Stimulated activated CD8-positive, alpha-beta memory T cell treated with anti-CD3 and anti-CD28 coated beads, Interleukin-7, amount 100 ng/mL, for 1 hour (primary cell): ENCODE measurements around the gene CDCA5.

Experiments
- DNase-seq, 2 donors: peaks; one replicate each; pipeline ENCODE4 v3.0.0-alpha.2; 2020; ENCODE audit warnings: low read depth in 2 of 2

Gene CDCA5, protein sequence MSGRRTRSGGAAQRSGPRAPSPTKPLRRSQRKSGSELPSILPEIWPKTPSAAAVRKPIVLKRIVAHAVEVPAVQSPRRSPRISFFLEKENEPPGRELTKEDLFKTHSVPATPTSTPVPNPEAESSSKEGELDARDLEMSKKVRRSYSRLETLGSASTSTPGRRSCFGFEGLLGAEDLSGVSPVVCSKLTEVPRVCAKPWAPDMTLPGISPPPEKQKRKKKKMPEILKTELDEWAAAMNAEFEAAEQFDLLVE

DNA sequence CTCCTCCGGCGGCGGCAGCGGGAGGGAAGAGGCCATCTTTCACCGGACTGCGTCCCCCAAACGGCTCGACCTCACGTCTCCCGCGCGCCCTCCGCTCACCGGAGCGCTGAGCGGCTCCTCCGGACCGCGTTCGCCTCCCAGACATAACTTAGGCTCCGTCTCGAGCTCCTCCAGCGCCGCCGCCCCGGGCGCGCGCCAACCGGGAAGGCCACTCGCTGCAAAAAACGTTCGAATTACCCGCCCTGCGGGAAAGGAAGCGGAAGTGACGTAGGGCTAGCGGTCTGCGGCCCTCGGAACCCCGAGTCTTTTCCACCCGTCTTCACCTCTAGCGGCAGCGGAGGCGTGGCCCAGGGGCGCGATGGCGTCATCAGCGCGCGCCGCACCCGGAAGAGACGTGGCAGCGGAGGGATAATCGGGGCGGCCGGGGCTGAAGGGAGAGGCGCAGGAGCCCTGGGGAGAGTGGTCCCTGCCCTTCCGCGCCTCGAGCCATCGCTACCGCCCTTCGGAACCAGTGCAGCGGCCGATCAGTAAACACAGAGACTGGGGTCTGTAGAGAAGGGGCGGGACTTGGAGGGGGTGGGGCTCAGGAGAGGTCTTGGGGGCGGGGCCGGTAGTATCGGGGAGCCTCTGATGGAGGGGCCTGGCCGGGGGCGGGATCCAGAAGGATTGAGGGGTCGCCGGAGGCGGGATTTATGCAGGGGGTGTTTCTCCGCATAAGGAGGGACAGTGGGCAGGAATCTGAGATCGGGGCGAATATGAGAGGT, at the start of gene CDCA5, which contains the start of gene ZFPL1:
CDCA5 (minus strand) TSS at position 207 of the 764 bp plus-strand sequence; CDS start at position 145, 62 bp downstream.
ZFPL1 (plus strand) TSS at position 389 of the 764 bp plus-strand sequence. CDS start 477 bp downstream, outside the sequence.
- DNase-seq = peak; percentile 94

DNA sequence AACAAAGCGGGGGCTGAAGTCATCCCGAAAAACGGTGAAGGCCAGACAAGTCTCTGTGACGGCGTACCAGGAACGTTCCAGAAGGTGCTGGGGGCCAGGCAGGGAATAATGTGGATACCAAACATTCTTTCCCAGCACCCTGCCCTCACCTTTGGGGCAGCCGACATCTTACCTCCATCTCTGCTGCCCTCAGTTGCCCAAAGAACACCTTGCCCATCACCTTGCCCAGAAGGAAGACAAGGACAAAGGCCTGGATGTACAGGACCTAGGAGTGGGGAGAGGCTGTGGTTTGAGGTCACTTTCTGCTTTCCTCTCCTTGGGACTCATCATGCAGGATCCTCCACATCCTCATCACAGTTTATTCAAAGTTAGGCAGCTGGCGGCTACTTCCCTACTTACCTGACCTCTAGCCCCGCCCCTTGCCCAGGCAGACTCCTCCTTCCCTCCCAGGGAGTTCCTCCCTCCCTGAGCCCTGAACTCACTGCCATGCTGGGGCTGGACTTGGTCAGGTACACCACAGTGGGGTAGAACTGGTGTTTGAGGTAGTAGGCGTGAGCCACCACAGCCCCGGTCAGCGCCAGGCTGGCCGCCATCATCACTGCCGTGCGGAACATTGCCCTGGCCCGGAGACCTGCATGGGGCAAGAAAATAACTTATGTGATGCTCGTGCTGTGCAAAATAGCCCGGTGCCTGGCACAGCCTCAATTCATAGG, 49.3 kb upstream of the CDCA5 start:
- no peak for DNase-seq

DNA sequence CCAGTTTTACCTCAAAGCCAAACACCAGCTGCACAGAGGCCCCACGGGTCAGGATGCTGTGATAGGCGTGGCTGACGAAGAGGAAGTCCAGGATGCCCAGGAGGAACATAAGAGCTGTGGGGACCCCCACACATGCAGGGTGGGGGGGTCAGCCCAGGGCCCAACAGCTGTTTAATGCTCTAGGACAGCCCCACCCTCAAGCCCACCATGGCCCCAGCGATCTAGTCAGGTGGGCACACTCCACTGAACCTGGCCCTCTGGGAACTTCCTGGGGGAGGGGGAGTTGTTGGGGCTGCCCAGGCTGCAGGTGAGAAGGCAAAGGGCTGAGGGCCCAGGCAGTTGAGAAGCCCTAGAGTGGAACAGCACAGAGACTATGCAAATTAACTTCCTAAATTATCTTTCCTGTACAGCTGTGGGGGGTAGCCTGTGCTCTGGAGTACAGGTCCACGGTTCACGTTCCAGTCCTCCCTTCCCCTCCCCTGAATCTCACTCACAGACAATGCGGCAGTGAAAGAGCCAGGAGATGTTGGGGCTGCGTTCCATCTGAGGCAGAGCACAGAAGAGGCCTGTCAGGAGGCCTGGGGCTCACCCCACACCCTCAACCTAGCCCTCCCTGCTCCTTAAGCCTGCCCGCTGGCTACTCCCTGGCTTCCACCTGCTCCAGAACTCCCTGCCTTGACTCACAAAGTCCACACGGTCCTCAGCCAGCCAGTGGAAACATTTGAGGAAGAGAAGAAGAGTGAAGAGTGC, 48.6 kb upstream of the CDCA5 start:
- no peak for DNase-seq

DNA sequence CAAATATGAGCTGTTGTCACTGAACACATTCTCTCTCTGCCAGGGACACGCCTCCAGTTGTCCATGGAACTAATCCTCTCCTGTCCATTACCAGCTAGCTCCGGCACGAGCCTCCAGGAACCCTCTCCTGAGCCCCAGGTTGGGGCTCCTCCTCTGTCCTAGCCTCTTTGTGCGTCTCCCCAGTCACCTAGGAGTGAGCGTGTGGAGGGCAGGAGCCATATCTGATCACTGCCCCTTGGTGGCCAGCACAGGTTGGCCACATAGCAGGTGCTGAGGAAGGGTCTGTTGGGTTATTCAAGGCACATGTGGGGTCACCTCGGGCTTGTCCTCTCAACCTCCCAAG, 48.0 kb upstream of the CDCA5 start:
- no peak for DNase-seq

DNA sequence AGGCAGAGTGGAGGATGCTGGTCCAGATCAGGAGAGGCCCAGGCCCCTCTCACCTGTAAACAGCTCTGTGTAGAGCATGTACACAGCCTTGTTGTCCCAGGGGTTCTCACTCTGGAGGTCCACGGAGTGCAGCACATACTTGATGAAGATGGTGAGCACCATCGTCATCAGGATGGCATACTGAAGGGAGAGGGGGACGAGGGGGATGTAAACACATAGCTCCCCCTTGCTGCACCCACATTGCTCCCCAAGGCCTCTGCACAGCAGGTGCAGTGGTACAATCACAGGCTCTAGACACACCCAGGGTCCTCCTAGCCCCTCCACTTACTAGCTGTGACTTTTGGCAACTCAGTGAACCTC, 47.6 kb upstream of the CDCA5 start:
- no peak for DNase-seq

DNA sequence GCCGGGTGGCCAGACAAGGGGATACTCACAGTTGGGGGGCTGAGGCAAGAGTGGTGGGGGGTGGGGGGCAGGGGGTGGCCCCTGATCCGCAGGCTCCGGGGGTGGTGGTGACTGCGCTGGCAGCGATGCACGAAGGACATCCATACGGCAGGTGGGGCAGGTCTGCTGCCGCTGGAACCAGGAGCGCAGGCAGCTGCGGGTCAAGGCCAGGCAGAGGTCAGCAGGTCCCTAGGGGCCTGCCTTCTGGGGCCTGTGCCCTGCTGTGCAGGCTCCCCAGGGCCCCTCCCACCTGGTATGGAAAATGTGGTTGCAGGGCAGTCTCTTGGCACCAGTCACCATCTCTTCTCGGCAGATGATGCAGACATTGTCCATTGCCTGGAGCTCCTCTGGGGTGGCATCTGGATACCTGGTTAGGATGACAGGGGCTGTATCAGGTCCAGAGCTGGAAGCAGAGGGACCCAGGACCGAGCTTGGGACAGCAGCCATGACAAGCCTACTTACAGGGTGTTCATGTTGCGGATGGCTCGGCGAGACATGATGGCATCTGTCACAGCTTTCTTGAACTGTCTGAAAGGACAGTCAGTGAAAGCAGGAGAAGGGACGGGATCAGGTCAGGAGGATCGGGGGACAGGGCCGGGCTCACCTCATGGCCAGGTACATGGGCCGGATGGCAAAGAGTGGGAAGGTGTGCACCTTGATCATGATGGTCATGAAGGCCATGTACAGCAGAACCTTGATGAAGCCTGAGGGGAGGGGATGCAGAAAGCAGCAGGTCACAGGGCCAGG, 47.0 kb upstream of the CDCA5 start:
- no peak for DNase-seq

DNA sequence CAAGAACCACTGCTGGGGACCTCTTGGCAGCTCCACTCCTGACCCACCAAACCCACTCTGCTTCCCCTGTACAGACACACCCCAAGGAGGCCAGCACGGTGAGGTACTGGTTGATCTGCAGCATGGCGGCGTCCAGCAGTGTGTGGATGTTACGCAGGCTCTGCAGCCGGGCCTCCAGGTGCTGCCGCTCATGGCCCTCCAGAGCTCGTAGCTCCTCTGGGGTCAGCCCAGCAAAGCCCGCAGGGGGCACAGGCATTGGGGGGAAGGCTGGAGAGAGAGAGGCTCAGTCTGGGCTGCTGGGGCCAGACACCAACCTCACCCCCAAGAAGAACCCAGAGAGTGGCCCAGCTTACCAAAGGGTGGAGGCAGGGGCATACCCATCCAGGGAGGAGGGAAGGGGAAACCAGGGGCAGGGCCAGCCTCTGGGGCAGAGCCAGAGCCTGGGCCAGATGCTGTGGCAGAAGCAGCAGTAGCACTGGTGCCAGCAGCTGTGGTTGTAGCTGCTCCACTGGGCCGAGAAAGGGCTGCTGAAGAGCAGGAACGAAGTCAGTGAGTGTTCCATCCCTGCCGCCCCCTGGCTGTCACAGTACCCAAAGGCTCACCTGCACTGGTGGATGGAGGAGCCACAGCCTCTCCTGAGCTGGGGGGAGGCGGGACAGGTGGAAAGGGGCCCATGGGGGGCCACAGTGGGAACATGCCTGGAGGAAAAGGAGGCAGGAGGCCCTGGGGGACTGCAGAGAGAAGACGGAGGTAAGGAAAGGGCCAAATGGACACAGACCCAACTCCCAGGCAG, 46.0 kb upstream of the CDCA5 start:
- DNase-seq = no peak

DNA sequence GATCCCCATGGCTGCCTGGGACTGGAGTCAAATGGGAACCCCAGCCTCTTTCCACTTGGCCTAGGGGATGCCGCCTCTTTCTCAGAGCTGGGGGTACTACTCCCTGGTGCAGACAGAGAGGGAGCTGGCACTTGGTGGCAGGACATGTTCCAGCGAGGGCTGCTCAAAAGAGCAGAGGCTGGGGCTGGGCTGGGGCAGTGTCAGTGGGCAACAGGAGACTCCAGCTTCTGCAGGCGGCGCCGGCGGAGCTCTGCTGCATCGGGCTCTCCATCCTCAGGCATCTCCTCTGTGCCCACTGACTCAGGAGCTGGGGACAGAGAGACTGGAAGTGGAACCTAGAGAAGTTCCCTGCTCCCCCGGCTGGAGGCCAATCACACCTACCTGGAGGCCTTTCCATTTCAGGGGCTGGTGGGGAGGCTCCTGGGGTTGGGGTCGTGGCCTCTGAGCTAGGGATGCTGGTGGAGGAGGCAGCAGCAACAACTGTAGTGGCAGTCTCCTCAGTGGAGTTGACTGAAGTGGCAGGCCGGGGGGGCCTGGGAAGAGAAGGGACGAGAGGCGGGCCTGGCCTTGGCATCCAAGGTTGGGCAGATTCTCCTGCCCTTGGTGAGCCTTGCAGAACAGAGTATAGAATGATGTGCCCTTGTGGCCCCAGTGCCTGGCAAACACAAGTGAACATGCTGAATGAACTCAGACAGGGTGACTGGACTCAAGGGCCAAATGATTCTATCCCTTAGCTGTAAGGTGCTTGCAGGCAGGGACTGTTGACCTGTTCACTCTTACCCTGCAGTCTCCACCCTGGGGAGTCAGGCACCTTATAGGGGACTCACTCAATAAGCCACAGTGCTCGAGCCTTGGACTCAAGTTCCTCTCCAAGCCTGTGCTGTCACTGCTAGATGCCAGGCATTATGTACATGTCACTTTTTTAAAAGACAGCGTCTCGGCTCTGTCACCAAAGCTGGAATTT, 44.6 kb upstream of the CDCA5 start:
- no peak for DNase-seq

DNA sequence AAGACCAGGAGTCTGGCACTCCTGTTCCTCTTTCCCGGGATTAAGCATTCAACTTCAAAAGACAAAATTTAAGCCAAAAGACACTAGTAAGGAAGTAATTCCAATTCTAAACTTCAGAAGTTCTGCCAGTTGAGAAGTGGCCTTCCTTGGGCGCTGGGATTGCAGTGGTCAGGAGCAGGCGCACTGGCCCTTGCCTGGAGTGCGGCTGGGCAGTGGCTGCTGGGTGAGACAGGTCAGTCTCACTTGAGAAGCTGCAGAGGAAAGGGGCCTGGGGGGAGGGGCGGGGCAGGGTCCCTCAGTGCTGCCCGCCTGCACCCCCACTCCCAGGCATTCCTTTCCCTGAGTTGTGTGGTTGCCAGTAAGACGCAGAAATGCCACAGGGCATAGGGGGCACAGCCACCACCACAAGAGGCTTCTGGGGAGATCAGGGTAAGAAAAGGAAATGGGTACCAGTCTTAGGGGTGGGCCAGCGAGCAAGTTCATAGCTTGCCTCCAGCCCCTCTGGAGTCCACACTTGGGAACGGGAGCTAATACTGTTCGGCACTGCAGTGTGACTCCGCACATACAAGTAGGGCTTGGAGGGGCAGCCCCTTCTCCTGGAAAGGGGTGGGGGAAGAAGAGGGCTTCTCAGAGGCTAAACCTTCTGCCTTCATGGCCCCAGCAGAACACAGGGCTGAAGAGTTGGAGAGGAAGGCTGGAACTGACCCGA, 43.8 kb upstream of the CDCA5 start:
- DNase-seq = no peak

DNA sequence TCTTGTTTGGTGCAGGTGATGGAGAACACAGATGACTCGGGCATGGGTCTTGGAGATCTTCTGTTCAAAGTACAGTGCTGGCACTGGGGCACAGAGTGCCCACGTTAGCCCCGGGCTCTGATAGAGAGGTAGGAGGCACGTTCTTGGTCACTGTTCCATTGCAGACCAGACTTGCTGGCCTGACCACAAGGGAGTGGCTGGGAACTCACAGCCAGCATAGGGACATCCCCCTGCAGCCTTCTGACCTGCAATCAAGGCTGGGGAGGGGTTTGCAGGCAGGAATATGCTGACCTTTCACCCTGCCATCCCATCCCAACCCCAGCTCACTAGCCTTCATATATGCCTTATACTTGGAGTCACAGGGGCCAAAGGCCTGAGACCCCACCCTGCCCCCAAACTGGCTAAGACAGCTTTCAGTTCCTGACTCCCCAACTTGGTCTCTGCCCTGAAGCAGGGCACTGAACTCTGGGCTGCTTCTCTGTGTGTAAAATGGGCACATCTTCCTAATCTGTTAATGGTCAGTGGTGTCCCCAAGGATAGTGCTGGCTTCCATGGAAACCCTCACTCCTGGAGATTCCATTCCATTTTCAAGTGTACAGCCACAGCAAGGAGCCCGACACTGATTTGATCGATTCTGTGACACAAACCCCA, 42.9 kb upstream of the CDCA5 start:
- no peak for DNase-seq

DNA sequence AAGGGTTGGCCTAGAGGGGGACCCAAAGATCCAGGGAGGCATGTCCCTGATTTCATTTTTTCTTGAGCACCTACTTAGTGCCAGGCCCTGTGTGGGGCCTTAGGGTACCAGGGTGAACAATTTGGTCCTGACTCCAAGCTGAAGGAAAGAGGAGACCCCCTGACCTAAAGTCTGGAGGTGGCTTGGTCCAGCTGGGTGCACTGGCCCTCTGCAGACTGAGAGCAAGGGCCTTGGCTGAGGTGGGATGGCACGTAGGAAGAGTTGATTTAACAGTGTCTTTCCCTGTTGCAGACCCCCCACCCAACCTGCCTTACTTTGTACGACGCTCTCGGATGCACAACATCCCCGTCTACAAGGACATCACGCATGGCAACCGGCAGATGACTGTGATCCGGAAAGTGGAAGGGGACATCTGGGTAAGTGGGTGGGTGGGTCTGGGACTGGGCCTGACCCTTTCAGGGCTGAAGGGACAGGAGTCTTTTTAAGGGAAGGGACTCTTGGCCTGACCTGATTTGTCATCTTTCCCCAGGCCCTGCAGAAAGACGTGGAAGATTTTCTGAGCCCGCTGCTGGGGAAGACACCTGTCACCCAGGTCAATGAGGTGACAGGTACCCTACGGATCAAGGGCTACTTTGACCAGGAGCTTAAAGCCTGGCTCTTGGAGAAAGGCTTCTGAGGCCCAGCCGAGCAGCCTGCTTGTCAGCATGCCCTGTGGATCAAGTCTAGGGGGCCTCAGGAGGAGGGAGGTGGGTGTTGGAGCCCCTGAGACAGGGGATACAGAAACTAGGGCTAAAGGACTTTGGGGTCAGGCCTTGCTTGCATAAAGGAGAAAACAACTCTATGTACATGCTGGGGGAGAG, 41.6 kb upstream of the CDCA5 start:
- DNase-seq = no peak

DNA sequence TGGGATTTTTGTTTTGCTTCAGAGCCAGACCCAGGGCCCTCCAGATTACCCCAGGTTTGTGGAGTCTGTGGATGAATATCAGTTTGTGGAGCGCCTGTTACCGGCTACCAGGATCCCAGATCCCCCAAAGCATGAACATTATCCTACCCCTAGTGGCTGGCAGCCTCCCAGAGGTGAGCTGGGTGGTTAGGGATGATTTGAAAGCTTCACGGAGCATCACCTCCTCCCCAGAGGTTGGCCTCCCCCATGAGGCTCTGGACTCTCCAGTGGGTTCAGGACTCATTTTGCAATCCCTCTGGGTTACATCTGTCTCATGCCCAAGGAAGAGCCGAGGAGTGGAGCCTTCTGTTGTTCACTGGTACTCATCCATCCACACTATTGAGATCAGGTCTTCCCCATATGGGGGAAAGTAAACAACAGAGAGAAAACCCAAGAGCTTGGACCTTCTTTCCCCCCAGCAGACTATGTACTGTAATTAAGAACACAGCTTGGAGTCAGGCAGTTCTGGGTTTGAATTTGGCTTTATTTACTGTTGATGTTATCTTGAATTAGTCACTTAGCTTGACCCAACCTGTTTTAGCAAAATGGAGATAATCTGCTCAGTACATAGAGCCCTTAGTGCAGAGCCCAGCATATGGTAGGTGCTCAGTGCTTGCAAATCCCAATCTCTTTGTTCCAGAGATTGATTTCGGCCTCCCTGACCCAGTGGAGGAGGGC, 40.8 kb upstream of the CDCA5 start:
- DNase-seq = no peak

DNA sequence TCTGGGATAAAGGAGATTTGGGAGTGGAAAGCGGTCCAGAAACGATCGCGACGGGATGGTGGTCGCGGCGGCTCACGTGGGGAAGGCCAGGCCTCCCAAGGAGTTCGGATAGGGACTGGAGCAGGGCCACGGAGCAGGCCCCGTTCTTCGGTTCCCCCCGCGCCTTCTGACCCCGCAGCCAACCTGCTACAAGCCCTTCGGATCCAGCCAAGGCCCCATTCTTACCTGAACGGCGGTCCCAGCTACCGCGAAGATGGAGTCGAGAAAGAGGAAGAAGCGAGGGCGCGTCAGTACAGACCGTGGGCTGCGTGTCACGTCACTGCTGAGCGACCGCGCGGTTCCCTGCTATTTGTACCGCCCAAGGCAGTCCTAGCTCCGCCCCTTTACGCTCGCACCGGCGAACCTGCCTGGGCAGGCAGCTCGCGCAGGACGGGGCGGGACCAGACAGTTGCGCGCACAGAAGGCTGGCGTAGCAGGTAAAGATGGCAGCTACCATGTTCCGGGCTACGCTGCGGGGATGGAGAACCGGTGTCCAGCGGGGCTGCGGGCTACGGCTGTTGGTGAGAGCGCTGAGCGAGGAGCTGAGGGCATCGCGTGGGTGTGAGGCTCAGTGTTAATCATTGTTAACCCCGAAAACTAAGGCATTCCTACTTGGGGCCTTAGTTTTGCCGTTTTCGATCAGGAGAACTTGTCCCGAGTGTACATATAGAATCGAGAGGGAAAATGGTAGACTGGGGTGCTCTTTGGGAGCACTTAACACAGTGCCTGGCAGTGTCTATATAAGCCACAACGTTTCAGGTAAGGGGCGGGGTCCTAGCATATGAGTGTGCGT, 38.2 kb upstream of the CDCA5 start, which contains the start of the genes FAU and MRPL49:
FAU (minus strand) TSS at position 270 of the 832 bp plus-strand sequence. CDS start 321 bp downstream, outside the sequence.
MRPL49 (plus strand) TSS at position 457 of the 832 bp plus-strand sequence; CDS start at position 483, 26 bp downstream.
- peak; percentile 97 to 98 for DNase-seq

DNA sequence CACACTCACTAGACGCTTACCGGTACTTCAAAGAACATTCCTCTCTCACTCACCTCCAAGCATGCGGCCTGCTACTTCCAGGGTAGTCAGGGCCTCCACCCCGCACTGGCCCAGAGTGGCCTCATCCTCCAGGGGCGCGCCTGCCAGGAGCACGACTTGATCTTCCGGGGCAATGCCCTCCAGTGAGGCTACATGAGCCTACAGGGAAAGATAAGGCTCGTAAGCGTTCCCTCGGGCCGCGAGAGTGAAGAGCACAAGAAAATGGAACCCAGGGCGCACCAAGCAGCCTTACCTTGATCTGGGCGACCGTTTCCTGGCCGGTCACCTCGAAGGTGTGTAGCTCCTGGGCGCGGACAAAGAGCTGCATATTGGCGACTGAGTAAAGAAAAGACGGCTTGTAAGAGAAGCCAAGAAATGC, 37.6 kb upstream of the CDCA5 start:
- DNase-seq = no peak

DNA sequence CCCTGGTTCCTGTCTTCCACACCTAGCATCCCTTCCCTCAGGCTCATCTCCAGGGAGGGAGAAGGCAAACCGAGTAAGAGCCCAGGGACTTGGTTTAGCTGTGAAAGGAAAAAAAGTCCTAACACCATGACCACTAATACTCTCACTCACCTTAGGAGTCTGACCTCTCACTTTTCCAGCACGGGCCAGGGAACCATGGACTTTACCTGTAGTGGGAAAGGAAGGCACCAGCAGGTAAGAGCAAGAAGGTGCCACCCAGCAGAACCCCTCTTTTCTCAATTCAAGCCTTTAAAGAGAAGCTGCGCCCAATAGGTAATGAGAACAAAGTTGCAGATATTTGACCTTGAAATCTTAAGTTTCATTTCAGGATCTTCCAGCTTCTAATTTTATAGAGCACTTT, 37.0 kb upstream of the CDCA5 start:
- no peak for DNase-seq
